NCI-H748 treated with DMSO at 0.1 percent for 48 hours (cell line): ENCODE results near the gene NAA25.
"Not testable (repeated sequence)": the region's sequence is repeated elsewhere in the genome, so short reads cannot be mapped to it uniquely, and the experiment has no call there.

Experiments
- DNase-seq: peaks from one replicate; lab custom pipeline; 2025; lab: John Stamatoyannopoulos, UW

The NAA25 gene

DNA sequence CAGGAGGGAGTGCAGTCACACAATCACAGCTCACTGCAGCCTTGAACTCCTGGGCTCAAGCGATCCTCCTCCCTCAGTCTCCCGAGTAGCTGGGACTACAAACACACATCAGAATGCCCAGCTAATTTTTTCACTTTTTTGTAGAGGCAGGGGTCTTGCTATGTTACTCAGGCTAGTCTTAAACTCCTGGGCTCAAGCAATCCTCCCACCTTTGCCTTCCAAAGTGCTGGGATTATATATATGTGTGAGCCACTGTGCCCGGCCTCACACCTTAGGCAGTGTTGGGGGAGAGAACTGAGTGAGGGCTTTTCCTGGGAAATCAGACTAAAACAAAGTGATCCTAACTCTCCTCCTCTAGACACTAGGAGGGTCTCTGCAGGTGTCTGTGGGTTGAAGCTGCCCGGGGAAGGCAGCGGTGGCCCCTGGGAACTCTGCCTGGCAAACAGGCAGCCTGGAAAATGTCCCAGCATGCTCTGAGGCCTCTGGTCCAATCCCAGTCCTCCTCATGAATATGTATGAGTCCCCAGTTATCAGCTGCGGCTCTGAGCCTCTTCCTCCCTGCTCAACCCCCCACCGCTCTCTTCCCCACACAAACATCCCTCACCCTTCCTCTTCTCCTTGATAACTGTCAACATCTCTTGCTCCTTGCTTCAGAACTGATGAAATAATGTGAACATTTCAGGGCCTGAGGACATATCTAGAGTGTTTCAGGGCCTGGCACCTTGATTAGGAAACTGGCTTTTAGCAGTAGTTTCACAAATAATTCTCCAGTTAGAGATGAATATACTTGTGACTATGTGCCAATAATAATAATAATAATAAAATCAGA lies 7.9 kb upstream of the NAA25 start:
- DNase-seq = no peak

DNA sequence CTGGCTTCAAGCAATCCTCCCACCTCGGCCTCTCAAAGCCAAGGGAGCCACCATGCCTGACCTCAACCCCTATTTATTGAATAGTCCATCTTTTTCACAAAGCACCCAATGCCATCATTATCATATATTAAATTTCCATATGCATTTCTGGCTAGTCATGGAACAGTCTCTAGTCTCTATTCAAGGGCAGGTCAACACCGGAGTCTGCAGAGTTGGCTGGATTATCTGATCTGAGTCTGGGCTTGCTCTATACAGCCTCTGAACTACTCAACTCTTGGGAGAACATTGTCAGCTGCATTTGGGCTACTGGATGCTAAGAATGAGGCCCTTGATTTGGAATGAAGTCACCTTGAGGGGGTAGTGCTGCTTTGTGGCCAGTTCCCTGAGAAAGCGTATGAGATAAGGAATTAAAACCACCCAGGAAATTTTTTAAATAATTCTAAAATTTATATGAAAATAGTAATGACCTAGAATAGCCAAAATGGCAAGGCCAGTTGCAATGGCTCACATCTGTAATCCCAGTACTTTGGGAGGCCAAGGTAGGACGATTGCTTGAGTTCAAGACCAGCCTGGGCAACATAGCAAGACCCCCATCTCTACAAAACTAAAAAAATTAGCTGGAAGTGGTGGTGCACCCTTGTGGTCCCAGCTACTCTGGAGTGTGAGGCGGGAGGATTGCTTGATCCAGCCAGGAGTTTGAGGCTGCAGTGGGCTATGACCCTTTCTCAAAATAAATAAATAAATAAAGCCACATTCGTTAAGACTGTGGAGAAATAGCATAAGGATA lies 6.9 kb upstream of the NAA25 start:
- no peak for DNase-seq

DNA sequence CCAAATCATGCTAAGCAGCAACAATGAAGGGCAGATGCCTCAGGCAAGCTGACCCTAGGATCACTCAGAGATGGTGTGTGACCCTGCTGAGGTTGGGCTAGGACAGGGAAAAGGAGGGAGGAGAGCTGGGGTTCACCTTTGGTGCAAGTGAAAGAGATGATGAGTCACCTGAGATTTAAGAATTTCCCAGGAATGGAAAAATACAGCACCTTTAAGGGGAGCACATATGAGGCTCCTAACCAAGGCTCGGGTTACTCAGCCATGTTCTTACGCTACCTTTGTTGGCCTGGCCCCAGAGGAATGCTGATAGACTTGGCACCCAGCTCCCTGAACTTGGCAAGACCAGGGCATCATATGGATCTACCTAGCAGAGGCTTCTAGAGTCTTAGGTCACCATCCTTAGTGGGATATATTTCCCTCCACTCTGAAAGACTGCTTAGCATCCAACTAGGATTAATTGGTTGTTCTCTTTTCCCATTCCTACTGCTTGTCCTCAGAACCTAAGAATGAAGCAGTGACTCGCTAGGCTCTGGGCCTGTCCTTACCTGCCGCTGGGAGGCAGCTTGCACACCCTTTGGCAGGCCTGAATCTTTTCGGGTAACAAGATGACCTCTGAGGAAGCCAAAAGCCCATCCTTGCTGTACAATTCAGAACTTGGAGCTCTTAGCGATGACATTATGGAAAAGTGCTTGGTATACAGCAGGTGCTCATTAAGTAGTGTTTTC lies 4.0 kb upstream of the NAA25 start:
- no peak for DNase-seq

DNA sequence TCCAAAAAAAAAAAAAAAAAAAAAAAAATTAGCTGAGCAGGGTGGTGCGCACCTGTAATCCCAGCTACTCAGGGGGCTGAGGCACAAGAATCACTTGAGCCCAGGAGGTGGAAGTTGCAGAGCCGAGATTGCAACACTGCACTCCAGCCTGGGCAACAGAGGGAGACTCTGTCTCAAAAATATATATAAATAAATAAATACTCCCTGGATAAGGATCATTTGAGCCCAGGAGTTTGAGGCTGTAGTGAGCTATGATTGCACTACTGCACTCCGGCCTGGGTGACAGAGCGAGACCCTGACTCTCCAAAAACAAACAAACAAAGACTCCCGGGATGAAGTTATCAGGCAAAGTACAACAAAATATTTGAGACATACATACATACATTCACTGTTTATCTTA lies 3.3 kb upstream of the NAA25 start:
- DNase-seq = no peak

DNA sequence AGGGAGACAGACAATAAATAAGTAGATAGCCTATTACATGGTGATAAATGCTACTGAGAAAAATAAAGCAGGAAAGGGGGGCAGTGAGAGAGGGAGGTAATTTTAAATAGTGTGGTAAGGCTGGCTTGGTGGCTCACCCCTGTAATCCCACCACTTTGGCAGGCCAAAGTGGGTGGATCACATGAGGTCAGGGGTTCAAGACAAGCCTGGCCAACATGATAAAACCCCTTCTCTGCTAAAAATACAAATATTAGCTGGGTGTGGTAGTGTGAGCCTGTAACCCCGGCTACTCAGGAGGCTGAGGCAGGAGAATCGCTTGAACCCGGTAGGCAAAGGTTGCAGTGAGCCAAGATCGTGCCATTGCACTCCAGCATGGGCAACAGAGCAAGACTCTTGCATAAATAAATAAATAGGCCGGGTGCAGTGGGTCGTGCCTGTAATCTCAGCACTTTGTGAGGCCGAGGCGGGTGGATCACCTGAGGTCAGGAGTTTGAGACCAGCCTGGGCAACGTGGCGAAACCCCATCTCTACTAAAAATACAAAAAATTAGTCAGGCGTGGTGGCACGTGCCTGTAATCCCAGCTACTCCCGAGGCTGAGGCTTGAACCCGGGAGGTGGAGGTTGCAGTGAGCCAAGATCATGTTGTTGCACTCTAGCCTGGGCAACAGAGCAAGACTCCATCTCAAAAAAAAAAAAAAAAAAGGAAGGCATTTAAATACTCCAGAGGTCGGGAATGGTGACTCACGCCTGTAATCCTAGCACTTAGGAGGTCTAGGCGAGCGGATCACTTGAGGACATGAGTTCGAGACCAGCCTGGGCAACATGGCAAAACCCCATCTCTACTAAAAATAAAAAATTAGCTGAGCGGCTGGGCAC lies 2.4 kb upstream of the NAA25 start:
- not testable (repeated sequence) for DNase-seq

DNA sequence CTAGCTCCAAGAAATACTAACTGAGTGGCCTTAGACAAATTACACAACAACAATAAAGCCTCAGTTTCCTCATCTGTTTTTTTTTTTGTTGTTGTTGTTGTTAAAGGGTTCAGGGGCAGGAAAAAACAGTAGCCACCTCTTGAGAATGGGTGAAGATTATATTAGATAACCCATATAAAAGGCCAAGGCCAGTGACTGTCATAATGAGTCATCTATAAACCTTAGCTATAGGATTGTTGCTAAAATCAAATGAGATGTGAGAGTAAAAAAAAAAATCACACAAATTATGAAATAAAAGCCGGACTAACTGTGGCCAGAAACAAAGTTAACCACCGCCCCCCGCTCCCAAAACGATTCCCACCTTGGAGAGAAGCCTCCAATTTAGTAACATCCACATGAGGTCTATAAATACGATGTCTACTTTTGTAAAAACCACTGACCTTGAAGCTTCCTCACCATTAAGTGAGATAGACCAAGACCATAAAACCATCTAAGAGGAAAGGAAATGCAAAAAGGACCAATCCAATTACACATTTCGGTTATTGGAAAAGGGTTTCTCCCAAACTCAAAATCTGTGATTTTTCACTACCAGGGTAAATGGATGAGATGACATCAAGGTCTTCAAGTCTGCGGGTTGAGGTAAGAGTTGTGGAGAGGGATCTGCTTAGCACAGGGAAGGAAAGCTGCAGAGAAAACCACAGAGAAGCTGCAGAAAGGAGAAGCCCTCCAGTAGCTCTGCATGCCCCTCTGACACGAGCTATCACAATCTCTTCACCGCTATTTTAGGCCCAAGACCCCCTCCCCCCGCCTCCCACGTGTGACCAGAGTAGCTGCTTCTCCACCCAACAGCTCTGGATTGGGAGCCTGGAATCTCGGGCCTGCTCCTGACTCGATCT lies 1.0 kb downstream of the NAA25 start:
- DNase-seq = no peak

DNA sequence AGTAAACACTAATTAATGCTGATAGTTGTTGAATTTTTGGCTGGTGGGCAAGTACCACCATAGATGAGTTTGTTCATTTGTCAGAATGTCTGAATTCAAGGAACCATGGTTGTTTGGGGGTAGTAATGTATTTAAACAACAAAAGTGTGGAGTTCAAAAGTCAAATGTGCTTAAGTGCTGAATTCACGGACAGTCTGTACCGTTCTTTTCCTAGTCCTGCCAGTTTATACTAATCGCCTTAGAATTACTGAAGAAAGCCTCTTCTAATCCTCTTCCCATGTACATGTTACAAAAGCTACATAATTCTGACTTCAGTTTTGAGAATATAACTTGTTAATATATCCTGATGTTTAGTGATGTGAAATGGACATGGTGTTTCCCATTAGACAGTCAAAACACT lies 2.7 kb downstream of the NAA25 start:
- no peak for DNase-seq

DNA sequence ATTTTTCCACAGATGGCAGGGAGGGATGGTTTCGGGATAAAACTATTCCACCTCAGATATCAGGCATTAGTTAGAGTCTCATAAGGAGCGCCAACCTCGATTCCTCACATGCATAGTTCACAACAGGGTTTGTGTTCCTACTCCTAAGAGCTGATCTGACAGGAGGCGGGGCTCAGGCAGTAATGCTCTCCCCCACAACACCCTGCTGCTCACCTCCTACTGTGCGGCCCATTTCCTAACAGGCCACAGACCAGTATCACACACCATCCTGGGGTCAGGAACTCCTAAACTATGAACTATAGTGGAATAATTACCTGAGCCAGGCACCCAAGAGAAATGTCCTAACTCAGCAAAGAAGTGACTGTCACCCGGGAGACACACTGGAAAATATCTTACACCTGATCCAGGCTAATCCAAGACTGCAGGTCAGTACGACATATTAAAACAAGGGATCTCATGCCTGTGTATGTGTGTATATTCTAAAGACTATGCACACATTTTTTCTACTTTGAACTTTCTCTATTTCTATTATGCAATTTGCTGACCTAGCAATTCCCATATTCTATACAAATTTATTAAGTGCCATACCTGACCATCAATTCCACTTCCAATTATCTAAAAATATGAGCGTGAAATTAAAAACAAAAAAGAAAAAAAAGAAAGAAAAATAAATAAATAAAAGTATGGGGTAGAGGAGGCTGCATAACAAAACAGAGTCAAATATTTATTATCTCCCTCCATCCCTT lies 4.7 kb downstream of the NAA25 start:
- no peak for DNase-seq

DNA sequence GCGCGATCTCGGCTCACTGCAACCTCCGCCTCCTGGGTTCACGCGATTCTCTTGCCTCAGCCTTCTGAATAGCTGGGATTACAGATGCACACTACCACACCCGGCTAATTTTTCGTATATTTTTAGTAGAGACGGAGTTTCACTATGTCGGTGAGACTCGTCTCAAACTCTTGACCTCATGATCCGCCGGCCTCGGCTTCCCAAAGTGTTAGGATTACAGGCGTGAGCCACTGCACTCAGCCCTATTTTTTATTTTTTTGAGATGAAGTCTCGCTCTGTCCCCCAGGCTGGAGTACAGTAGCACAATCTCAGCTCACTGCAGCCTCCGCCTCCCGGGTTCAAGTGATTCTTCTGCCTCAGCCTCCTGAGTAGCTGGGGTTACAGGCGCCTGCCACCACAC lies 5.8 kb downstream of the NAA25 start:
- DNase-seq = not testable (repeated sequence)

DNA sequence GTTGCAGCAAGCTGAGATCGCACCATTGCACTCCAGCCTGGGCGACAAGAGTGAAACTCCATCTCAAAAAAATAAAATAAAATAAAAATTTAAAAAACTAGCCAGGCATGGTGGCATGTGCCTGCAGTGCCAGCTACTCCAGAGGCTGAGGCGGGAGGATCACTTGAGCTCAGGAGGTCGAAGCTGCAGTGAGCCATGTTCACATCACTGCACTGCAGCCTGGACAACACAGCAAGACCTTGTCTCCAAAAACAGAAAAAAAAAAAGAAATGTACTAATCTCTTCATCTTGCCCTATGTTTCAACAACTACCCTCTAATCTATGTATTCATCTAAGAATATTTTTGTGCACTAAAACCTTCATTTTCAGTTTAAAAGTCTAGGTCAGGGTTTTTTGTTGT lies 6.5 kb downstream of the NAA25 start:
- no peak for DNase-seq

DNA sequence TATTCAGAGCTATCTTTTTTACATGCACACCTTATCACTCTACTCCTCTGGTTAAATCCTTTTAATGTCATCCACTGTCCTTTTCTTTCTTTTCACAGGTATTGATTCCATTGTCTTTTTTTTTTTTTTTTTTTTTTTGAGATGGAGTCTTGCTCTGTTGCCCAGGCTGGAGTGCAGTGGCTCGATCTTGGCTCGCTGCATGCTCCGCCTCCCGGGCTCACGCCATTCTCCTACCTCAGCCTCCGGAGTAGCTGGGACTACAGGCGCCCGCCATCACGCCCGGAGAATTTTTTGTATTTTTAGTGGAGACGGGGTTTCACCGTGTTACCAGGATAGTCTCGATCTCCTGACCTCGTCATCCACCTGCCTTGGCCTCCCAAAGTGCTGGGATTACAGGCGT lies 8.1 kb downstream of the NAA25 start:
- not testable (repeated sequence) for DNase-seq

DNA sequence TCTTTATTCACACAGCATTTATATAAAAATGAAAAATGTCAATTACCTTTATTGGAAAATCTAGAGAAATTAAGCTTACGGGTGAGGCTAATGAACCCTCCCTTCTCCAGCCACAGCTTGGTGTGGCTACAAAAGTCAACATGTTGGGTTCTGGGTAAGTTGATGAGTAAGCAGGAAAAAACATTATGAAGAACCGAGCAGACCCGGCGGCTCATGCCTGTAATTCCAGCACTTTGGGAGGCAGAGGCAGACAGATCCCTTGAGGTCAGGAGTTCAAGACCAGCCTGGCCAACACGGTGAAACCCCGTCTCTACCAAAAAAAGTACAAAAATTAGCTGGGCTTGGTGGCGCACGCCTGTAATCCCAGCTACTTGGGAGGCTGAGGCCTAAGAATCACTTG lies 10.9 kb downstream of the NAA25 start:
- no peak for DNase-seq

DNA sequence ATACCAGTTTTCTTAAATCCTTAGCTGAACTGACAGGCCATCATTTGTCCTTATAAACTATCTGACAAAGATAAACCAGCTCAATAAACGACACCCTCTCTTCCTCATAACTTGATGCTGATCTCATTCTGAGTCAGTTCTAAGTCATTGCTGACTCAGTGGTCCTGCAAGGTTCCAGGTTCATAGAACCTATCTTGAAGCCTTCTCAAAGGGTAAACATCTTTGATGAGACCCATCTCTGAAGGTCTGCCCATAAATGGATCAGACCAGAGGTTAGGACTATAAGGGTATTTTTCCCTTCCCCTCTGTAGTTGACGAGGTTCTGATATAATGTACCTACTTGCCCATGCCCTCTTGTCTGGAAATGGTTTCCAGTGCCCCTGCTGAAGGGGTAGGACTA lies 11.9 kb downstream of the NAA25 start:
- no peak for DNase-seq

DNA sequence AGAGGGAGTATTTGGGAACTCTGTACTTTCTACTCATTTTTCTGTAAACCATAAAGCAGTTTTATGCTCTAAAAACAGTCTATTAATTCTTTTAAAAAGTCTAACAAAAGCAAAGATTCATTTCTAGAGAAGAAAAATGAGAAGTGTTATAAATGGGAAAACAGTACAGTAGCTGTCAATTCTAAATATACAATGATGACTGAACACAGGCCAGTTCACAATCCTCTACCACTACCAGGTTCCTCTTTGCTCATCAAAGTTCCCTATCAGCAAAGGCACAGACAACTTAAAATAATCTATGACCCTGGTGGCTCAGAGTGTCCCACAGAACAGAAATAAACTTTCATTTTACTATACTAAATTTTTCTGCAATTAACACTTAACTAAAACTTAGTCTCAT lies 12.5 kb downstream of the NAA25 start:
- DNase-seq = no peak

DNA sequence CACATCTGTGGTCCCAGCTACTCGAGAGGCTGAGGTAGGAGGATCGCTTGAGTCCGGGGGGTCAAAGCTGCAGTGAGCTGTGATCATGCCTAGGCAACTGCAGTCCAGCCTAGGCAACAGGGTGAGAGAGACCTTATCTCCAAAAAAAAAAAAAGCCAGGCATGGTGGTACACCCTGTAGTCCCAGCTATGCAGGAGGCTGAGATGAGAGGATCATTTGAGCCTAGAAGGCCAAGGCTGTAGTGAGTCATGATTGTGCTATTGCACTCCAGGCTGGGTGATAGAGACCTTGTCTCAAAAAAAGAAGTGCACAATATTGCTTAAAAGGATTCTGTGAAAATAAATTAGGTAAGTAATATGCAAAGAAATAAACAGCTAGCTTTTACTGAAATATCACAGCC lies 17.0 kb downstream of the NAA25 start:
- DNase-seq = no peak

DNA sequence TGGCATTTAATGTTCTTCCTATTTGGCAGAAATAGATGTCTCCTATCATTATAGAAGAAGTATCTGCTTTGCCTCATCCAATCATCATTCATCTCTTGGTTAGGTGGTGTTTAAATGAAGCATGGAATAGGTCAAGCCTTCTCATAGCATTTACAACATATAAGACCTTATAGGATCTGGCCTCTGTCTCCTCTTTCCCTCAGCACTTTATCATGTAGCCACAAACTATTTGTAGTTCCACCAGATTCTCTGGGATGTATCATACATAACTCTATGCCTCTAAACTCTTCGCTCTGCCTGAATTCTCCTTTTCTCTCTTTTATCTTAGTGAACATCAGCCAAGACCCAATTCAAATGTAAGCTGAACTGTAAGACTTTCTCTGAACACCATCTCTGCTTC lies 20.7 kb downstream of the NAA25 start:
- no peak for DNase-seq

DNA sequence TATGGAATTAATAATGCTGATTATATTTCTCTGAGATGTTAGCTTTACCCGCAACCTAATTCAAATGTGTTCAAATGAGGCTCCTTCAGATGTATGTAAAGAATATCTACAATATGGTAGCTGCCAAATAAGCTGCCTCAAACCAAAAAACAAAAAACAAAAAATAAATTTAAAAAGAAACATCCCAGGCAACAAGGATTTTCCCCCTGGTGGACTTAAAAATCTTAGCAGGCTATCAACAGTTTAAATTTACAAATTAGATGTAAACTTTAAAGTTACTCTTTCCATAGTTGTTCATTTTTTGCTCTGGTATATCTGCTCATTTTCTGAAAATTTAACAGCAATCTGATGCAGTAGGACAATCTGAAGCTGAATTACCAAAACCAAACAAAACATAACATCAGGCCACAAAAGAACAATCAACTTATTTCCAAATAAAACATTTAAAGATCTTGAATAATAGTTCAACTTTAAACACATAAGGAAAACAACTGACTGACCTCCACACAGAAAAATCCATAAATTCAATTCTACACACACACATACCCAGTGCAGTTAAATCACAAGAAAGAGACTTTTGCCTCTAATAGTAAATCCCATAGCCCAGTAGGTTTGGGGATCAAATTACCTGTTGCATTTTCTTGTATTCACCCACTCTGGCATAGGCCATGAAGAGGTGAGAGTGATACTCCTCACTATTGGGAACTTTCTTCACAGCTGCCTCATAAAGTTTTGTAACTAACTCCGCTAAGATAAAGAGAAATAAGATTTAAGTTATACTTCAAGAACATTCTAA lies 21.3 kb downstream of the NAA25 start:
- DNase-seq = no peak

DNA sequence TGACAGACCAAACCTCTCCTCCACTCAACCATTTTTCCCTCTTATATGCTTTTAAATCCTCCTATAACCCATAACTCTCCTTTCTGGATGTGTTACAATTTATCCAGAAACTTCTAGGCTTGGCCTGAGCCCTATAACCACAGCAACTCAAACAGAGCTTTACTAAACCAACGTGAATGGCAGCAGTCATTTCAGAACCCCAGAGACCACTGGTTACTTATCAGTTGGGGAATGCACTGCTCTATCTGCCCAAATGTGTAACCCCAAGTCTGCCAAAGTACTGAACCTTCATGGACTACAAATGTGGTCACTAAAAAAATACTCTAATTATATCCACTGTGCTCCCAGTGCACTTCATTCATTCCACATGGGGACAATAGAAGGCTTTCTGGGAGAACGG lies 42.0 kb downstream of the NAA25 start:
- DNase-seq = no peak

DNA sequence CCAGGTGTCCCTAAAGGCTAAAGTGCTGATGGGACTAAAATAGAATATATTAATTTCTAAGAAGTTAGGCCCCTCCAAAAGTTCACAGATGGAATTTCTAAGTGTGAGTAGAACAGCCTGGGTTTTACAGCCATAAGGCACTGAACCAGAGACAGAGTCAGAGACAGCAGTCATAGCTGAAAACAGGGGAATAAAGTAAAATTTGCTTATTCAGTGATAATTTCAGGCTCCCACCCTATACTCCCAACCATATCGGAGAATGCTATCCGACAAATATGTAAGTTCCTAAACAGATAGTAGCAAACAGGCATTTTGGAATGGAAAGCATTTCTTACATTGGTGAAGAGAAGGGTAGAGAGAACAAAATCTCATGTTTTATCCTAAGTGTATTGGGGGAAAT lies 45.3 kb downstream of the NAA25 start:
- DNase-seq = no peak
